RPMI8226 (cell line): ENCODE measurements around the gene PVALEF.
"Not testable (repeated sequence)": the region's sequence is repeated elsewhere in the genome, so short reads cannot be mapped to it uniquely, and the experiment has no call there.

Source experiments
- DNase-seq: peaks from one replicate; pipeline ENCODE4 v3.0.0-alpha.2; 2015

The PVALEF gene

DNA sequence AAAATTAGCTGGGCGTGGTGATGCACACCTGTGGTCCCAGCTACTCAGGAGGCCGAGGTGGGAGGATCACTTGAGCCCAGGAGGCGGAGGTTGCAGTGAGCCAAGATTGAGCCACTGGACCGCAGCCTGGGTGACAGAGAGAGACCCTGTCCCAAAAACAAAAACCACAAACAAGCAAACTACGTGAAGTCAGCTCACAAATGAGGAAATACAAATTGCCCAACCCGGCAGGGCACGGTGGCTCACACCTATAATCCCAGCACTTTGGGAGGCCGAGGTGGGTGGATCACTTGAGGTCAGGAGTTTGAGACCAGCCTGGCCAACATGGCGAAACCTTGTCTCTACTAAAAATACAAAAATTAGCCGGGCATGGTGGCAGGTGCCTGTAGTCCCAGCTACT lies 19.1 kb upstream of the PVALEF start:
- DNase-seq = not testable (repeated sequence)

DNA sequence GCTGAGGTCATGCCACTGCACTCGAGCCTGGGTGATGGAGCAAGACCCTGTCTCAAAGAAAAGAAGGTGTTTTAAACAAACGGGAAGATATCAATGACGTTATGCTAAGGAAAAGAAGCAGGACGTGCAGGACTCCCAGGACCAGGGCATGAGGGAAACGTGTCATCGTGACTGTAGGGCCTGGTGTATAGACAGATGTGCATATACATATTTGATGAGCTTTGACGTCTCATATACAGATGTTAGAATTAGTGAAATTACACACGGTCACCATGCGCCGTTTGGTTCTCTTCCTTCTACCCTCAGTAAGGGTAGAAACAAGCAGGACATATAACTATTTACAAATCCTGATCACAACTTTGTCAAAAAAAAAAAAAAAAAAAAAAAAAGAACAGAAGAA lies 17.6 kb upstream of the PVALEF start:
- DNase-seq = no peak

DNA sequence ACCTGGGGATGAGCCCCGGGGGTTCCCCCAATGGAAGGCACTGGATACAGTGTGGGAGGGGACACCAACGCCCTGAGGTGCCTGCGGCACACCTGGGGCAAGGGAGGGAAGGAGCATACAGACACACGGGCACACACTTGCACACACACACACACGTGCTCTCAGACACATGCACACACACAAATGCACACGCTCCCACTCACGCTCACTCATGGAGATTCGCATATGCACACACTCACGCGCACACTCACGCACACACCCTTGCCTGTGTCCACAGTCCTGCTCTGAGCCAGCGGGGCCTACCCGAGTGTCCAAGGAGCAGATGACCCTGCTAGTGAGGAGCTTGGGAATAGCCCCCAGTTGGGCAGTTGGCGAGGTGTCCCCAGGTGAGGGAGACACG lies 16.7 kb upstream of the PVALEF start:
- DNase-seq = no peak

DNA sequence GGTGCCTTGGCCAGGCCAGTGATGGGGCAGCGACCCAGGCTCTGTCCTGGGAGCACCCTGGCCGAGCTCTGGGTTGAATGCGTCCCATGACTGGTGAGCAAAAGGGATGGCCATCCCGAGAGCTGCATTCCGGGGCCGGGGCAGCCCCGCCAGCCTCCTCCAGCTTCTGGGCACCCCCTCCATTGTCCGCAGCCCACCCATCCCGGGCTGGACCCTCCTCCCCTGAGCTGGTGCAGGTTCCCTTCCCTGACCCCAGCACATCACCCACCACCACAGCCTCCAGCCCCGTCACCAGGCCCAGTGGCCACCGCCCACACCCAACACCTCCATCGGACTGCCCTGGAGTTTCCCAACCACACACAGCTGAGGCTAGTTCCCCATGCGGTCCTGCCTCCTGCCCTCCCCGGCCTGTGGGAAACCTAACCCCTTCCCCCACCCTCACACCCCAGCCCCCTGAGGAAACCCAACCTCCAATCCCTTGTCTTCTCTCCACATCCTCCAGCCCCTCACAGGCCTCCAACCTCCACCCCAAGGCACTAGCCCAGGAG lies 16.2 kb upstream of the PVALEF start:
- DNase-seq = no peak

DNA sequence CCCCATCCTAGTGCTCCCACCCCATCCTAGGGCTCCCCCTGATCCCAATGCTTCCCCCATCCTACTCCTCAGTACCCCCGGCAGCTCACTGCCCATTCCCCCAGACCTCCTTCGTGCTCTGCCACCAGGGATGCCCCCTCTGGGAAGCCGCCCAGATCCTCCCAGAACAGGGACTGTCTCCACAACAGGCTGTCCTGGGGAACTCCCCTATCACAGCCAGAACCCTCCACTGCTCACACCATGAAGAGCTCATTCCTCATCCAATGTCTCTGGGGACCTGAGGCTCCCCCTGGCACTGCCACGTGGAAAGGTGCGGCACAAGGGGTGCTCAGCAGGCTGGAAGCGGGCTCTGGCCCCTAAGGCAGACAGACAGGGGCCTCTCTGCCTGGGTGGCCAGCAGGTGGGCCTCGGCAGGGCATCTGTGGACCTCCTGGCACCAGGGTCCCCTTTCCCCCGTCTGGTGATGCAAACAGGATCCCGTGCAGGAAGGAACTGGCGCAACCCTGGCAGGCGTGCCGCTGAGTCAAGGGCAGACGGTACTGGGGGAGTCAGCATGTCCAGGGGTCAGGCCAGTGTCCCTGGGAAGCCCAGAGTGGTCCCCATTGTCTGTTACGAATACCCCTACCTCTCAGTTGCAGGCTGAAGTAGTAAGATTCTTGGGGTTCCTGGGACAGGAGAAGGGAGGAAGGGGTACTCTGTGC lies 14.8 kb upstream of the PVALEF start:
- DNase-seq = no peak

DNA sequence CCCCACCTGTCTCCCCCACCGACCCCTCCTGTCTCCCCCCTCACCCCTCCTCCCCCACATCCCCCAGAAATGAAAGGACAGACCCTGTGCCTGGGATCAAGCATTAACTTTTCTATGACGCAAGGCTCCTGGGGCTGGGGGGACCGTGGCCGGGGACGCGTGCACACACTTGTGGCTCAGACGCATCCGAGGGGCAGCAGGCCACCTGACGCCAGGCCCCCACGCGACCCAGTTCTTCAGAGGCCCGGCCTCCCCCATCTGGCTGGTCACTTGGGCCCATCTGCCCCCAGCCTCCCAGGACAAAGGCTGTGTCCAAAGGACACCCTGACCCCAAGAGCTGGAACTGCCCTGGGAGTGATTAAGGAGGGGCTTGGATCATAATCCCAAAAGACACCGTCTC lies 14.0 kb upstream of the PVALEF start:
- DNase-seq = no peak

DNA sequence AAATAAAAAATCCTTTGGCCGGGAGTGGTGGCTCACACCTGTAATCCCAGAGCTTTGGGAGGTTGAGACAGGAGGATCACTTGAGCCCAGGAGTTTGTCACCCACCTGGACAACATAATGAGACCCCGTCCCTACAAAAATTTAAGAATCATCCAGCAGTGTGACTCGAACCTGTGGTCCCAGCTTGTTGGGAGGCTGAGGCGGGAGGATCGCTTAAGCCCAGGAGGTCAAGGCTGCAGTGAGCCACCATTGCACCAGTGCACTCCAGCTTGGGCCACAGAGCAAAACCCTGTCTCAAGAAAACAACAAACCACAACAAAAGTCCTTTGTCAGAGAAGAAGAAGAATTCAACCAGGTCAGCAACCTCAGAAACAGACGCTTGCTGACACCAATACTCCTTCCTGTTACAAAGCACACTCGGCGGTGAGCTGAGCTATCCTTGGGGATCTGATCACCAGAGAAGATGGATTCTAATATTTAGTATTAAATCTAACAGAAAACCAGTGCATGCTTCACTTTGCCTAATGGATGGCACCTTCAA lies 12.9 kb upstream of the PVALEF start:
- peak; percentile 58 for DNase-seq

DNA sequence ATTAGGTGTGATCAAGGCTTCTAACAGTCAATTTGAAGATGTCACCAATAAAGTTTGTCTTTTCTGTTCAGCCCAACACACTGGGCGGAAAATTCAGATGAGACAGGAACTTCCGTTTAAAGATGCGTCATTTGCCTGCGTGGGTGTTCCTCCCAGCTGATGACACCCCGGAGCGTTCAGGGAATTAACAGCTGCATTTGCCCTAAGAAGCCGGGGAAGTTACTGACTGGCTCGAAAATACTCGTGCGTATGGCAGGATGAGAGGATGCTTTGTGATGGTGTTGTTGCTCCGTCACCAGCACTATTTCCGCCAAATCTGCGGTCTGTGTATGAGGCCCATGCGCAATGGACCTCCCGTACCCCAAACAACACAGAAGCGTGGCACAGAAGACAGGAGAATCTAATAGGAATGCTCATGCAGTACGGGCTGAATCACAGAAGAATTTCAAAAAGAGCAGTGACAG lies 11.9 kb upstream of the PVALEF start:
- peak; percentile 60 for DNase-seq

DNA sequence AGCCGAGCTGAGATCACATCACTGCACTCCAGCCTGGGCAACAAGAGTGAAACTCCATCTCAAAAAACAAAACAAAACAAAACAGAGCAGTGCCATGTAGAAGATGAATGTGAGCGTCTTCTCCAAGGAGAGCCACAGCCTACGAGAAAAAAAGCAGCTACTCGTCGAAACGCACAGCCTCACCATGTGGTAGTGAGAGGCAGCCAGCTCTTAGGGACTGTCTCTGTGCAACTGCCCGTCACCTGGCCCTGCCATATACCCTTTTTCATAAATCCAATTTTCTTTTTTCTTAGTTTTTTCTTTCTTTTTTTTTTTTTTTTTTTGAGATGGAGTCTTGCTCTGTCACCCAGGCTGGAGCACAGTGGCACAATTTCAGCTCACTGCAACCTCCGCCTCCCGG lies 11.3 kb upstream of the PVALEF start:
- DNase-seq = not testable (repeated sequence)

DNA sequence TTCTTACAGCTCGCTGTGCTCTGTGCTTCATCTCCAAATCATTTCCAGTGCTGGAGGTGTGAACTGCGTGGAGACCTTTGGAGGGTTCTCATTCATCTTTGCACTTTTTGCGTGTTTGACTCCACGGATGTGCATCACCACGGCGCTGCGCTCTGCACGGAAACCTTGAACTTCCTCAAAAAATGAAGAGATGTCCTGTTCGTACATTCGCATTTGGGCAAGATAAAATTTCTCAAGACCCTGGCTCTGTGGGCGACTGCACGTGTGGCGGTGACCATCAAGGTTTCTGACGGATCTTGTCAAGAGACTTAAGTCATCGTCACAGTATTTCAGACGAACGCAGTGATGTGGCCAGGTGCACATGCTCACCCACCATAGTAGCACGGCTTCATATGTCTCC lies 10.3 kb upstream of the PVALEF start:
- DNase-seq = no peak

DNA sequence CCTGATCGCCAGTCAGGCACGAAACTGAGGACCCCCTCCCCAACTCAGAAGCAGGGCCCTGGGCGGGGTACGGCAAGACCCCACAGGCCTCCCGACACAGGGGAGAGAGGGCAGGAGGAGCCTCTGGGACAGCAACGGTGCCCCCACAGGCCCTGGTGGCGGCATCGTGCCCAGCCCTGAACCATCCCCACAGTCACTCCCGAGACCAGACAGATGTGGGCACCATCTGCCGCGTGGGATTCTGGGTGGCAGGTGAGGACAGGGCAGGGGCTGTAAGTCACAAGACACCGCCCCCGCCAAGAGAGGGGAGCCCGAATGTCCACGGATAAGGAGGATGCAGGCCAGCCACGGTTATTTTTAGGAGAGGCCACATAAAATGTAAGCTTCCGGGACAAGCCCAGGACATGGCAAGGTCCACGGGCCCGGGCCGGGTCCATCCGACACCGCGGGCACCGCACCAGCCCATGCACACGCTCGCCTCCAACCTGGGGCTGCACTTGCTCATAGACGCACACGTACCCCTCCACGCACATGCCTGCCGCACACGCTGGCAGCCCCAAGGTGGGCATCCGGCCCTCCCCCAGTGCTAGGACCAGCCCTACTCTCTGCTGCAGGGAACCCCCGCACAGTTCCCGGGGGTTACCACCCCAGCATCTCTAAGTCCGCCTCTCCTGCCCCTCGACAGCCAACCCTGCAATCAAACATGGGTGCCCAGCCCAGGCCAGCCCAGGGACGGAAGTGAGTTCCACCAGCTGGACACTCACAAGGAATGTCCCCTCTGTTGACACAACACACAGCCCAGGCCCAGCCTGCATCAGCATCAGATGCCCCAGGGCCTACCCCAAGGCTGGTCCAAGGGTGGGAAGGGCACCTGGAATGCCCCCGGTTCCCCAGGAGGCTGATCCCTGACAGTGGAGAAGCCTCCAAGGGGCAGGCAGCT lies 8.2 kb upstream of the PVALEF start:
- DNase-seq = no peak

DNA sequence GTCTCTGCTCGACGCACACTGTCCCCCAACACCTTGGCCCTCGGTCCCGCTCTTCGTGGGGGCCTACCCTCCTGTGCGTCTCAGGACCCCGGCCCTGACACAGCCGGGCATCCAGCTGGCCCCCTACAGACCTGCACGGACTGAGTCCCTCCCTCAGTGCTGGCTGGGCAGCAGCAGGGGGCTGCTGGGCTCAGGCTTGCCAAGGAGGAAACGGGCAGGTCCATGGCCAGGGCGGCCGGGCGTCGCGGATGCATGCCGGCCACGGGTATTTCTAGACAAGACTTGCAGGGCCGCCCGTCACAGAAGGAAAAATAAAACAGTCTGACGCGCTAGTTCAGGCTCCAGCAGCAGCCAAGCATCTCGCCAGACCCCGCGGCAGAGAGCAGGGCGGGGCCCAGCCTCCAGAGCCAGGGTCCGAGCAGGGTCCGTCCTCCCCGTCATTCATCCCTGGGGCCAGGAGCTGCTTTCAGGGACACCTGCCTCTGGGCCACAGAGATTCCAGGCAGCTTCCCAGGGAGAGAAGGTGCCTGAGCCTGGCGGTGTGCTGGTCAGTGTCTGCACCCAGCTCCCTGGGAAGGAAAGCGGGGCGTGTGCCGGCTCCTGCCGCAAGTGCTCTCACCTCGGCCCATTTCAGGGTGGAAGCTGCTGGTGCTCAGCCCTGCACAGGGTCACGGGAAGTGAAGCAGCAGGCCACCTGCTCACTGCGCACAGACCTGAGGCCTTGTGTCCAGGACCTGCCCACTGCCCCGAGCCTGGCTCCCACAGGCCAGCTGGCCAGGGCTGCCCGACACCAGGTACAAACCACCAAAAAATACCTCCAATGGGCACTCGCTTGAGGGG lies 7.2 kb upstream of the PVALEF start:
- no peak for DNase-seq

DNA sequence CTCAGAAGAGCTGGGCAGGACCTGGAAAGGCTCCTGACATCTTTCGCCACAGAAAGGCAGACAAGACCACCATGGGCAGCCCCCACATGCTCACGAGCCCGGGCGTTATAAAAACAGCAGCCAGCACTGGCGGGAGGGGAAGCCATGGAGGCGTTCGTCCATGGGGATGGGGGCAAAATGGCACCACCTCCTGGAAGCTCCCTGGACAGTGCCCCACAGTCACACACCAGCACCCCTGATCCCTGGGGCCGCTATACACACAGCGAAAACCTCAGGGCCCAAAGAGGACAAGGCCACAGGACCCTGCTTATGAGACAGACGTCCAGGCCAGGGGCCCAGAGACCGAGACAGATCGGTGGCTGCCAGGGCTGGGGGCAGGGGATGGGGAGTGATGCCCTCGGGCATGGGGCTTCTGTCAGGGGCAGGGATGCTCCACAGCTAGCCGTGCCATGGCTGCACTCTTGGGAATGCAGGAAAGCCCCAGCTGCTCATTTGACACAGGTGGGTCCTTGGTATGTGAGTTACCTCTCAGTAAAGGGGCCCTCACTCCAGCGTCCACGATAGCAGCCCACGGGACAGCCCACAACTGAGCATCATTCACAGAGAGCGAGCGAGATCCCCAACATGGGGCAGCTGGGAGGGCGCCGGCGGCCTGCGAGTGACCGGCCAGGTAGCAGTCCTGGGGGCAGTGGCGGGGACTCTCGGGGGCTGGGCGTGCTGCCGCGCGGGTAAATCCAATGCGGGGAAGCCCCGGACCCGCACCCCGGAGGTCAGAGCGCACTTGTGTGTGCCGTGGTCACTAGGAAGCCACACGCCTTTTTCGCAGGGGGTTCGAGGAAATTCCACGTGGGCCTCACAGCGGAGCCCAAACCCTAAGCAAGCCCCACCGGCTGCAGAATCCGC lies 6.4 kb upstream of the PVALEF start:
- no peak for DNase-seq

DNA sequence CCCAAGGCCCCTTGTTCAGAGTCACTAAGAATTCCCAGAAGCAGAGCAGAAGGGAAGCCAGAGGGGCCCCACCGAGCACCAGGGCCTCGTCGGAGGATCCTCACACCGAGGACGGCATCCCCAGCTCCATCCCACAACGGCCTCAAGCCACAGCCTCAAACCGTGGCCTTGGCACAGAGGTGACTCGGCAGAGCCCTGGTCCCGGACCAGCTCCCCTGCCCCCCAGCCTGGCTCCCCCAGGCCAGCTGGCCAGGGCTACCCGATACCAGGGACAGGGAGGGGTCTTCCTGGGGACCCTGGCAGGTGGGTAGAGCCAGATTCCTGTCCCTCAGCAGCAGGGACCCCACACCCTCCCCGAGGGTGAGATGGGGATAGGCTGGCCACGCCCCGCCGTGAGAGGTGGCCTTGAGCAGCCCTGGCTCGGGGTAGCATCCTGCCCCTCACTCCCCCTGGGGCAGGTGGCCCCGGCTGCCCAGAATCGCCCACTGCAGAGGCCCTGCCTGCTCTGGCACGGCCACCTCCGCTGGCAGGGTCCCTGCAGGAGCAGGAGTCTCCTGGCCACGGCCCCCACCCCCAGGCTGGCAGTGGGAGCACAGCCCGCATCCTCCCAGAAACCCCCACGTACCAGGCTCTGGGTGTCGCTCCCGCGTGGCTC lies 5.6 kb upstream of the PVALEF start:
- DNase-seq = no peak

DNA sequence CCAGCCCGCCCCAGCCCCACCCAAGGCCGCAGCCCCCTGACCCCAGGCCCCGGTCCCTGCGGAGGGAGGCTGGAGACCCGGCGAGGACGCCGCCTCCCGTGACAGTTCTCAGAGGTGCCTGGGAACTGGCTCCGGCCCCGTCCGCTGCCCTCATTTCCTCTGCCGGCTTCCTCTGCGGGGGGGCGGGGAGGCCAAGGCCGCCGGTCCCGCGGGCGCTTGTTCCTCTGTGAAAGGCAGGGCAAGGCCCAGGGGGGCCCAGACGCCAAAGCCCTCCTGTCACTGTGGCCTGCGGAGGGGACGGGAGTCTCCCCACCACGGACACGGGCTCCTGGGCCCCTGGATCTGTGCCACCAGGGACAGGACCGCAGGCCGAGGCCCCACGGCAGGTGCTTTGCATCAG lies 5.0 kb upstream of the PVALEF start:
- DNase-seq = no peak

DNA sequence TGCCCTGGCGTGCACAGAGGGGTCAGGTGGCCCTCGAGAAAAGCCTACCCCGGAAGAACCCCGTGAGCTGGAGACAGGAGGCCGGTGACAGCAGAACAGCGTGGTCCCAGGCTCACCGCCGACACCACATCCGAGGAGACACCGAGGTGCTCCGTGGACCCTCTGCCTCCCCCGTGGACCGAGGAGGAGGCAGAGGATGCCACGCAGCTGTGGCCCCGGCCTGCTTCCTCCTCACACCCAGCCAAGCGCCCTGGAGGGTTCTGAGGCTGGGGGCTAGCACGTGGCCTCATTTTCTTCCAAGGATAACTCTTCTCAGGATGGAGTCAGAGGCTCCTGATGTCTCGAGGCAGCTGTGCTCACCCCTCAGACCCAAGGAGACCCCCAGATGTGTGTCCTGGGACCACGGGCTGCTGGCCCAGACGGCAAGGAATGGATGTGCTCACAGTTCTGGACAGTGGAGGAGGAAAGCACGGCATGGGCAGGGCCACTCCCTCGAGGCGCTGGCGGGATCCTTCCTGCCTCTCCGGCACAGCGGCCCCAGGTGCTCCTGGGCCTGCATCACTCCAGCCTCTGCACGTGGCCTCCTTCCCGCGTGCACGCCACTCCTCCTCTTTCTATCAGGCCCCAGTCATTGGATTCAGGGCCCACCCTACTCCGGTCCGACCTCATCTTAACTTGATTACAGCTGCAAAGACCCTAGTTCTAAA lies 4.4 kb upstream of the PVALEF start:
- DNase-seq = no peak

DNA sequence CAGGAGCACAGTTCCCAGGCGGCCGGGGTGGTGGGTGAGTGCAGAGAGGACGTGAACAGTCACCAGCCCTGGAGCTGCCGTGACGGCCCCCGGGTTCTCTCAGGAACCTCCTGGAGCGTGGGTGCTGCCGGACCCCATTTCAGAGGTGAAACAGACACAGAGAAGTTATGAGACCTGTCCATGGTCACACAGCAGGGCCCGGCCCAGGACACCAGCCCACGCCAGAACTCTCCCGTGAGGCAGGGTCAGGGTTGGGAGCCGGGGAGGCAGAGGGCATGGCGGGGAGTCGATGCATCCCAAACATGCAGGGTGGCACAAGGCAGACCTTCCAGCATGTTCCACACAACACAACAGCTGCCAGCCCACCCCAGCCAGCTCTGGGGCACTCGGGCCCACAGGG lies 3.8 kb upstream of the PVALEF start:
- no peak for DNase-seq

DNA sequence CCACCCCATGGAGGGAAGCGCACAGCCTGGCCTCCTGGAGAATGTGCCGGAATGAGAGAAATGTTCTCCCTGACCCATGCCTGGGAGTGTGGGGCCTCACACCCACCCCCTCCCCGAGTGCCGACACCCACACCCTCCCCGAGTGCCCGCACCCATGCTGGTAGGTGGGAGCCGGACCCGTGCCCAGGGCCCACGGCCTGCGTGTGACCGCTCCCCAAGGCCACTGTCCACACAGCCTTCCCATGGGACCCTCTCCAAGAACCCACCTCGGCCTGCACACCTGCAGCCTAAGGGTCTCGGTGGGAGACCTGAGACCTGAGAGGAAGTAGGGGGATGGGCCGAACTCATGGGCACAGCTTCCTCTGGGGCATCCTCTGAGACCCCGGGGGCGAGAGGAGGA lies 3.3 kb upstream of the PVALEF start:
- DNase-seq = no peak

DNA sequence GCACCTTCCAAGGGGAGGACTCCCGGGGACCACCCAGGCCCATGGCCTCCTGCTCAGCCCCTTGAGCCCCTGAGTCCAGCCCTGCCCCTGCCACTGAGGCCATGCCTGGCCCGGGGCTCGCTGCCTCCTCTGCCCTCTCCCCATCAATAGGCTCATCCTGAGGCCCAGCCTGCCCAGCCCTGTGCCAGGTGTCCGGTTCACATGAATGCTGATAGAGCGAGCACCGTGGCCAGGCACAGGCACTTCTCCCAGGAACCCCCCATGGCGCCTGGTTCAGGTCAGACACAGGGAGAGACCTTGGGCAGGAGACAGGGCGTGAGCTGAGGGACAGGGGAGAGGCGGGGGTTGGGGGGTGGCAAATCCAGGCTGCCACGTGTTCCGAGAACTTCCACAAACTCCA lies 2.8 kb upstream of the PVALEF start:
- DNase-seq = no peak

DNA sequence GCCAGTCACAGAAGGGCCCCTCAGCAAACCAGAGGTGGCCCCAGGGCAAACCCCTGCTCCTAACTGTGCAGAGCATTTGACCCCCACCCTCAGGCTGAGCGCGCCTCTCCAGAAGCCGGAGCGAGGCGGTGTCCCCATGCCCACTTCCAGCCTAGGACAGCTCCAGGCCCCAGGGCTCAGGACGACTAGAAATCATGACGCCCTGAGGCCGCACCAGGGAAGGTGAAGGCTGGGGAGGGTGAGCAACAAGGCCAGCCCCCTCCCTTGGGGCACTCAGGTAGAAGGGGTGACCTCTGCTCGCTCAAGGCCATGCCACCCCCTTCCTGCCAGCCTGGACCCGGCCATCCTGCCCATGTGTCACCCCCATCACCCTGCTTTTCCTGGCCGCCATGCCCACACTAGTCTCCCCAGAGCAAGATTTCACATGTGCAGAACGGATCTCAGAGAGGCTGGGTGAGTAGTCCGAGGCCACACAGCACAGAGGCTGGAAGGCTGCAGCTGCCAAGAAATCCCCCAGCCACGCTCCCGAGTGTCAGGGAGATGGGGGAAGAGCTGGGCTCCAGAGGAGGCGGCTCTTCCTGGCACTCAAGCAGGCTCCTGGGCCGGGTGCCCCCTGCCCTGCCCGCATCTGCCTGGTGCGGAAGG lies 2.1 kb upstream of the PVALEF start:
- no peak for DNase-seq
